ENCODE data around the gene PTPRN2. TPM values are rescaled to one million over a fixed set of nuclear protein-coding genes. Genes with fewer than 3 reads are reported as not detected.

PTPRN2 gene
- total RNA-seq, 5 donors from 2014 or later (not counting 1 experiment from before 2014, with no cell fraction given), result 0.60 to 1.7 (median 0.82) TPM

DNA sequence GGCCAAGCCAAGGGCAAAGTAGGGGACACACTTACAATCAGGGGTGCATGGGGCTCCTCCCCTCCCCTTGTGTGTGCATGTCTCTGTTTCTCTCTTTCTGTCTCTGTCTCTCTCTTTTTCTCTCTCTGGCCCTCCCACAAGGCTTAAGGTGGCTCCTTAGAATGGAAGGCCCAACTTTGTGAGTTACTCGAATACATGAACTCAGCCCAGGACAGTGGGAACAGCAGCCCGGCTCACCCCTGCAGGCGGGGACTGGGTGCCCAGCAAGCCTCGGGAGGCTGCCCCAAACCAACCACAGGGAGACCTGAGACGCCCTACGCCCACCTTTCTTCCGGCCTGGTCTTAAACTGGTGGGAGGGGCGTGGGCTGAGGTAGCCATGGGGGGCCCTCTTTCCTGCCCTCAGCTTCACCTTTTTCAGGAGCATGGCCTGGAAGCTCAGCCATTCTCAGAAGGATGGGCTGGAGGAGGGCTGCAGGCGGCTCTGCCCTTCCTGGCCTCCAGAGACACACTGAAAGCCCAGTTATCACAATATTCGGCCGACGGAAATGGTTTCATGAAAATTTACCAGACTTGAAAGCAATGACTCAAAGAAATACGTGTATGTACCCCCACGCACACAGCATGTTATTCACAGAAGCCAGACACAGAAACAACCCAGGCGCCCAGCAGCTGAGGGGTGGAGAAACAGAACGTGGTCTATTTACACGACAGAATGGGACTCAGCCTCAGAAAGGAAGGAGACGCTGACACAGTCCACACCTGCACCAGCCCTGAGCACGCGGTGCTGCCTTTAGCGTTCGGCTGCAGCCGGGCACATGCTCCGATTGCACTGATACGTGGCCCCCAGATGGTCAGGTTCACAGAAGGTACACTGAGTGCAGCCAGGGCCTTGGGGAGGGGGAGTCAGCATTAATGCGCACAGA, 229.5 kb downstream of the PTPRN2 start:
- Histone ChIP-seq H3K4me1 (ENCODE audit: control insufficient read depth in 1 of 2, extremely low read depth in 1 of 2, insufficient read depth in 2 of 2, low read length in 2 of 2) (no peaks in the 10 kb centered on the region), H3K27me3 (replicated peaks in 1 of 2; ENCODE audit: control insufficient read depth in 2 of 2, extremely low read depth in 1 of 2, insufficient read depth in 2 of 2, low read length in 1 of 2) (peaks cover 0 to 28% of the 10 kb centered on the region in 2 experiments), H3K36me3 (ENCODE audit: control insufficient read depth in 2 of 2, extremely low read depth in 1 of 2, insufficient read depth in 1 of 2, low read length in 1 of 2) (no peaks in the 10 kb centered on the region), H3K27ac (ENCODE audit: low read length) (no peak overlapping the region), H3K9me3 (no peaks in the 10 kb centered on the region), H3K4me3 (ENCODE audit: control insufficient read depth in 1 of 2, extremely low read depth in 1 of 2, low read length in 1 of 2) (no peak overlapping the region)
- Mint-ChIP-seq H3K9me3 (peaks cover 10 to 15% (median 15%) of the 10 kb centered on the region in 3 donors), H3K36me3 (no peaks in the 10 kb centered on the region), H3K4me3 (no peak overlapping the region), H3K27me3 (peaks cover 11 to 18% of the 10 kb centered on the region in 2 donors), H3K4me1 (no peaks in the 10 kb centered on the region), H3K27ac (no peak overlapping the region)
- WGBS (ENCODE audit: insufficient coverage), result 84% methylated on average over 19 of the region's 26 CpGs
- no peak for ATAC-seq (replicated peaks in 1 of 4)
- DNase-seq, result no peak
- CTCF ChIA-PET, result no interaction called here
- POLR2A ChIA-PET, result no interaction called here

DNA sequence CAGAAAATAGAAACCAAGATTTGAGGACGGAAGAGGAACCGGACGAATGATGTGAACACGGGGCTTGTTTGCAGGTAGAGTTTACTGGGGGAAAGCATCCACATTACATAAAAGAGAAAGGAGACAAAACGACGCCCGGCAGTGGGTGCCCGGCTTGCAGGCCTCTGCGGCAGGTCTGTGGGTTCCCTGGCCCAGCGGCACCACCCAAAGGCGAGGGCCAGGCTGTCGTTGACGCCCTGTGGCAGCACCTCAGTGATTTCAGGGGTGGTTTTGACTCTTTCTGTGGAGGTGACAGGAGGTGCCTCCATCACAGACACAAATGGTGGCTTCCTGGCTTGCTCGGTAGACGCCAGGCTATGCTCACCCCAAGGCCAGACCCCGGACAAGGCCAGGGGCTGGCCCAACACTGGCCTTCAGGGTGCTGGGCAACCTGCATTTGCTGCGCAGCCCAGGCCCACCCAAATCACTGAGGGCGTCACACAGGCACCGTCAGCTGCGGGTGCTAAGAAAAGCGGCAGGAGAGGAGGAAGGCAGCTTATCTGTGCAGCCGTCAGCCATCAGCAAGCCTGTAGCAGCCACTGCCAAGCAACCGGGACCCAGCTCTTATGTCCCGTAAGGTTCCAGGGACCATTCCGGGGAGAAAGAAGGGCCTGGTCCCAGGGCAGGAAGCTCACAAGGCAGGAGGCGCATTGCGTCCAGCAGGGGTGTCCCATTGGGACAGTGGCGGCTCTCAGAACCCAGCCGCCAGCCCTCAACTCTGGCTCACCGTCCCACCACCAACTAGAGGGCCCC, 230.3 kb downstream of the PTPRN2 start:
- CTCF ChIA-PET, result interaction anchor here in 1 of 2 donors (0.6 kb wide), 1 partner anchor 263 kb away, joined by 4 read pairs; no protein-coding TSS in a partner anchor
- 85% methylated on average over 16 of the region's 30 CpGs for WGBS (ENCODE audit: insufficient coverage)
- no peaks in the 10 kb centered on the region for H3K9me3 ChIP-seq
- H3K9me3 Mint-ChIP-seq, result peaks cover 10 to 15% (median 15%) of the 10 kb centered on the region in 3 donors
- peaks cover 11 to 22% of the 10 kb centered on the region in 2 donors for H3K27me3 Mint-ChIP-seq
- H3K4me3 Mint-ChIP-seq, result no peak overlapping the region
- H3K27me3 ChIP-seq (replicated peaks in 1 of 2; ENCODE audit: control insufficient read depth in 2 of 2, extremely low read depth in 1 of 2, insufficient read depth in 2 of 2, low read length in 1 of 2), result peaks cover 0 to 32% of the 10 kb centered on the region in 2 experiments
- H3K27ac Mint-ChIP-seq, result no peak overlapping the region
- no peak overlapping the region for H3K27ac ChIP-seq (ENCODE audit: low read length)
- no peak overlapping the region for H3K4me3 ChIP-seq (ENCODE audit: control insufficient read depth in 1 of 2, extremely low read depth in 1 of 2, low read length in 1 of 2)
- DNase-seq (no peak), ATAC-seq (replicated peaks in 1 of 4) (no peak)
- POLR2A ChIA-PET, result no interaction called here
- H3K4me1 ChIP-seq (ENCODE audit: control insufficient read depth in 1 of 2, extremely low read depth in 1 of 2, insufficient read depth in 2 of 2, low read length in 2 of 2), result no peaks in the 10 kb centered on the region
- H3K36me3 Mint-ChIP-seq, result no peaks in the 10 kb centered on the region
- H3K4me1 Mint-ChIP-seq, result no peaks in the 10 kb centered on the region
- H3K36me3 ChIP-seq (ENCODE audit: control insufficient read depth in 2 of 2, extremely low read depth in 1 of 2, insufficient read depth in 1 of 2, low read length in 1 of 2), result no peaks in the 10 kb centered on the region

DNA sequence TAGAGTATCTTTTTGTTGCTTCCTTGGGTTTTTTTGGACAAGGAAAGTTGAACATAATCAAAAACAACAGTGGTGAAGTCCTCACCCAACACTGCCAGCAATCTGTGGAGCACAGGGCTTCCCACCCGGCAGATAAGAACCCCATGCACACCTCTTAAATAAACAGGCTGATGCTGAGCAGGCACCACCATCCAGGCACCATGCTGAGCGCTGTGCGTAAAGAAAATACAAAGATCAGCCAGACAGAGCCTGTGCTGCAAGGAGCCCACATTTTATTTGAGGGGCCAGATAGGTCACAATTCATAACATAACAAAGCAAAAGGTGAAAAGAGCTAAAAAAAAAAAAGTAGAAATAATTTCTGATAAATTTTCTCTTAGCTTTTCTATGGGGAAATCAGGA, 231.2 kb downstream of the PTPRN2 start:
- Histone ChIP-seq H3K27me3 (replicated peaks in 1 of 2; ENCODE audit: control insufficient read depth in 2 of 2, extremely low read depth in 1 of 2, insufficient read depth in 2 of 2, low read length in 1 of 2) (peaks cover 0 to 32% of the 10 kb centered on the region in 2 experiments), H3K9me3 (no peaks in the 10 kb centered on the region), H3K36me3 (ENCODE audit: control insufficient read depth in 2 of 2, extremely low read depth in 1 of 2, insufficient read depth in 1 of 2, low read length in 1 of 2) (no peaks in the 10 kb centered on the region), H3K27ac (ENCODE audit: low read length) (no peak overlapping the region), H3K4me1 (ENCODE audit: control insufficient read depth in 1 of 2, extremely low read depth in 1 of 2, insufficient read depth in 2 of 2, low read length in 2 of 2) (no peaks in the 10 kb centered on the region), H3K4me3 (ENCODE audit: control insufficient read depth in 1 of 2, extremely low read depth in 1 of 2, low read length in 1 of 2) (no peak overlapping the region)
- Mint-ChIP-seq H3K4me1 (no peaks in the 10 kb centered on the region), H3K27ac (no peak overlapping the region), H3K27me3 (peaks cover 8 to 22% of the 10 kb centered on the region in 2 donors), H3K9me3 (peaks cover 10 to 15% (median 15%) of the 10 kb centered on the region in 3 donors), H3K36me3 (no peaks in the 10 kb centered on the region), H3K4me3 (no peak overlapping the region)
- no CpG with 5 or more reads among the region's 3 CpGs for WGBS (ENCODE audit: insufficient coverage)
- POLR2A ChIA-PET, result no interaction called here
- CTCF ChIA-PET, result interaction anchor here in 1 of 2 donors (0.6 kb wide), 1 partner anchor 264 kb away, joined by 4 read pairs; no protein-coding TSS in a partner anchor
- DNase-seq (no peak), ATAC-seq (replicated peaks in 1 of 4) (no peak)

GRCh38 chr7:158355456-158356065, 232.1 kb downstream of the PTPRN2 start:
- peaks cover 8 to 19% of the 10 kb centered on the region in 2 donors for H3K27me3 Mint-ChIP-seq
- H3K27me3 ChIP-seq (replicated peaks in 1 of 2; ENCODE audit: control insufficient read depth in 2 of 2, extremely low read depth in 1 of 2, insufficient read depth in 2 of 2, low read length in 1 of 2), result peaks cover 0 to 32% of the 10 kb centered on the region in 2 experiments
- ATAC-seq (replicated peaks in 1 of 4), result no peak
- 73% methylated on average over 12 of the region's 15 CpGs for WGBS (ENCODE audit: insufficient coverage)
- DNase-seq, result no peak
- POLR2A ChIA-PET, result no interaction called here
- no peaks in the 10 kb centered on the region for H3K36me3 Mint-ChIP-seq
- H3K27ac ChIP-seq (ENCODE audit: low read length), result no peak overlapping the region
- H3K4me3 ChIP-seq (ENCODE audit: control insufficient read depth in 1 of 2, extremely low read depth in 1 of 2, low read length in 1 of 2), result no peak overlapping the region
- H3K9me3 ChIP-seq, result no peaks in the 10 kb centered on the region
- H3K4me1 Mint-ChIP-seq, result no peaks in the 10 kb centered on the region
- H3K4me3 Mint-ChIP-seq, result no peak overlapping the region
- H3K9me3 Mint-ChIP-seq, result peaks cover 10 to 15% (median 15%) of the 10 kb centered on the region in 3 donors
- CTCF ChIA-PET, result interaction anchor here in 1 of 2 donors (0.5 kb wide), 1 partner anchor 23 kb away, joined by 4 read pairs; no protein-coding TSS in a partner anchor
- no peaks in the 10 kb centered on the region for H3K36me3 ChIP-seq (ENCODE audit: control insufficient read depth in 2 of 2, extremely low read depth in 1 of 2, insufficient read depth in 1 of 2, low read length in 1 of 2)
- no peaks in the 10 kb centered on the region for H3K4me1 ChIP-seq (ENCODE audit: control insufficient read depth in 1 of 2, extremely low read depth in 1 of 2, insufficient read depth in 2 of 2, low read length in 2 of 2)
- H3K27ac Mint-ChIP-seq, result no peak overlapping the region

GRCh38 chr7:158354861-158355260, 232.8 kb downstream of the PTPRN2 start:
- ChIA-PET POLR2A (no interaction called here), CTCF (no interaction called here)
- no peaks in the 10 kb centered on the region for H3K36me3 ChIP-seq (ENCODE audit: control insufficient read depth in 2 of 2, extremely low read depth in 1 of 2, insufficient read depth in 1 of 2, low read length in 1 of 2)
- ATAC-seq (replicated peaks in 1 of 4) (no peak), DNase-seq (no peak)
- Mint-ChIP-seq H3K4me1 (no peaks in the 10 kb centered on the region), H3K27ac (no peak overlapping the region), H3K4me3 (no peak overlapping the region), H3K9me3 (peaks cover 10 to 15% (median 15%) of the 10 kb centered on the region in 3 donors), H3K27me3 (peaks cover 8 to 21% of the 10 kb centered on the region in 2 donors), H3K36me3 (no peaks in the 10 kb centered on the region)
- H3K4me3 ChIP-seq (ENCODE audit: control insufficient read depth in 1 of 2, extremely low read depth in 1 of 2, low read length in 1 of 2), result no peak overlapping the region
- no peak overlapping the region for H3K27ac ChIP-seq (ENCODE audit: low read length)
- WGBS (ENCODE audit: insufficient coverage), result 80% methylated on average over 2 of the region's 3 CpGs
- no peaks in the 10 kb centered on the region for H3K9me3 ChIP-seq
- no peaks in the 10 kb centered on the region for H3K4me1 ChIP-seq (ENCODE audit: control insufficient read depth in 1 of 2, extremely low read depth in 1 of 2, insufficient read depth in 2 of 2, low read length in 2 of 2)
- peaks cover 0 to 38% of the 10 kb centered on the region in 2 experiments for H3K27me3 ChIP-seq (replicated peaks in 1 of 2; ENCODE audit: control insufficient read depth in 2 of 2, extremely low read depth in 1 of 2, insufficient read depth in 2 of 2, low read length in 1 of 2)
